ENCODE measurements around the gene INPP5A. TPM values are rescaled to one million over a fixed set of nuclear protein-coding genes. Genes with fewer than 3 reads are reported as not detected.

The INPP5A gene
- total and polyA plus RNA-seq, 7 donors, result 17.6 to 132 (median 100) TPM

DNA sequence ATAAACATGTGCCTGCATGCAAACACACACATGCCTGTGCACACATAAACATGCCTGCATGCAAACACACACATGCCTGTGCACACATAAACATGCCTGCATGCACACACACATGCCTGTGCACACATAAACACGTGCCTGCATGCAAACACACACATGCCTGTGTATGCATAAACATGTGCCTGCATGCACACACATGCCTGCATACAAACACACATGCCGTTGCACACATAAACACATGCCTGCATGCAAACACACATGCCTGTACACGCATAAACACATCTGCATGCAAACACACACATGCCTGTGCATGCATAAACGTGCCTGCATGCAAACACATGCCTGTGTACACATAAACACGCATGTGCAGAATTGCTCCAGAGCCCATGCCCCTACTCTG lies 226.0 kb downstream of the INPP5A start:
- intact Hi-C loops (cut with DNase I), result no loop called here
- Histone ChIP-seq H3K36me3 (peaks cover 0 to 60% (median 22%) of the 10 kb centered on the region in 4 donors), H3K4me3 (no peak overlapping the region), H3K27me3 (no peaks in the 10 kb centered on the region), H3K4me1 (no peaks in the 10 kb centered on the region), H3K27ac (no peak overlapping the region), H3K9me3 (no peaks in the 10 kb centered on the region)
- DNase-seq, result no peak
- TF ChIP-seq, protein P1, sequence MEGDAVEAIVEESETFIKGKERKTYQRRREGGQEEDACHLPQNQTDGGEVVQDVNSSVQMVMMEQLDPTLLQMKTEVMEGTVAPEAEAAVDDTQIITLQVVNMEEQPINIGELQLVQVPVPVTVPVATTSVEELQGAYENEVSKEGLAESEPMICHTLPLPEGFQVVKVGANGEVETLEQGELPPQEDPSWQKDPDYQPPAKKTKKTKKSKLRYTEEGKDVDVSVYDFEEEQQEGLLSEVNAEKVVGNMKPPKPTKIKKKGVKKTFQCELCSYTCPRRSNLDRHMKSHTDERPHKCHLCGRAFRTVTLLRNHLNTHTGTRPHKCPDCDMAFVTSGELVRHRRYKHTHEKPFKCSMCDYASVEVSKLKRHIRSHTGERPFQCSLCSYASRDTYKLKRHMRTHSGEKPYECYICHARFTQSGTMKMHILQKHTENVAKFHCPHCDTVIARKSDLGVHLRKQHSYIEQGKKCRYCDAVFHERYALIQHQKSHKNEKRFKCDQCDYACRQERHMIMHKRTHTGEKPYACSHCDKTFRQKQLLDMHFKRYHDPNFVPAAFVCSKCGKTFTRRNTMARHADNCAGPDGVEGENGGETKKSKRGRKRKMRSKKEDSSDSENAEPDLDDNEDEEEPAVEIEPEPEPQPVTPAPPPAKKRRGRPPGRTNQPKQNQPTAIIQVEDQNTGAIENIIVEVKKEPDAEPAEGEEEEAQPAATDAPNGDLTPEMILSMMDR (IDR thresholded peaks at IDR 0.05), result no peak
- TF ChIP-seq EP300 (IDR thresholded peaks at IDR 0.05), result no peak
- no peak for TF ChIP-seq POLR2A (IDR thresholded peaks at IDR 0.05)
- no peak for TF ChIP-seq POLR2AphosphoS5 (IDR thresholded peaks at IDR 0.05)
- 91 to 93% methylated on average over 5 of the region's 5 CpGs for WGBS, 2 donors

DNA sequence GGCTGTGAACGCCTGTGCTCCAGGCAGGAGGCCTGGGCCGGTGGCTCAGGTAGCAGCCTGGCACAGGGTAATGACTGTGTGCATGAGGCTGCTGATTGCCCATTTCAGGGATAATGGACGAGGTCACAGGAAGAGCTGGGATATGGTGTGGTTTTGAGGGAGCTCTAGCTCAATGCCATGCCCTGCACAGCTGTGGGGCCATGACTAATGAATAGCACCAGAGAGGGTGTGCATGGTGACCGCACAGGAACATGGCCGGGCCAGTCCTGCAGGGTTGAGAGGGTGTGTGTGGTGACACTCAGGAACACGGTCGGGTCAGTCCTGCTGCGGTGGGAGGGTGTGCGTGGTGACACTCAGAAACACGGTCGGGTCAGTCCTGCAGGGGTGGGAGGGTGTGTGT lies 226.5 kb downstream of the INPP5A start:
- H3K4me1 ChIP-seq, result no peaks in the 10 kb centered on the region
- WGBS, 2 donors, result 88 to 90% methylated on average over 11 of the region's 11 CpGs
- H3K36me3 ChIP-seq, result peaks cover 0 to 61% (median 21%) of the 10 kb centered on the region in 4 donors

DNA sequence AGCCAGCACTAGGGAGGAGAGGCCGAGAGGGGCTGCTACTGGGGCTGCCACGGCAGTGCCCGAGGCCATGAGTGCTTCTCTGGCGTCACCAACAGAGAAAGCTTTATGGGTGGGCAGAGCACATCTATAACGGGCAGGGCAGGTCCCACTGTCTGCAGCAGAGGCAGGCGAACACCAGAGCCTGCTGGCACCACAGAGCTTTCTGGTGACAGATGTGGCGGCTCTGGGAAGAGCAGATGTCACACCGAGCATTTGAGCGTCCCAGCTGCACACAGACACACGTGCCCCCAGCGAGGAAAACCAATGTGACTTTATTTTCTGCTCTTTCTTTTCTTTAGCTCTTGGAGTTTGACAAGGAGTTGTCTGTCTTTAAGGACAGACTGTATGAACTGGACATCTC lies 227.8 kb downstream of the INPP5A start:
- Histone ChIP-seq H3K36me3 (peaks cover 0 to 59% (median 22%) of the 10 kb centered on the region in 4 donors), H3K27ac (no peak overlapping the region), H3K4me1 (no peaks in the 10 kb centered on the region), H3K4me3 (no peak overlapping the region), H3K27me3 (no peaks in the 10 kb centered on the region), H3K9me3 (no peaks in the 10 kb centered on the region)
- WGBS, 2 donors, result 92% methylated on average over 11 of the region's 11 CpGs
- TF ChIP-seq, protein P1 (IDR thresholded peaks at IDR 0.05), result no peak
- TF ChIP-seq POLR2A (IDR thresholded peaks at IDR 0.05) (no peak), POLR2AphosphoS5 (IDR thresholded peaks at IDR 0.05) (no peak), EP300 (IDR thresholded peaks at IDR 0.05) (no peak)
- no peak for DNase-seq
- intact Hi-C loops (cut with DNase I), result no loop called here

More for the DNA sequence above, 226.5 kb downstream of the INPP5A start:
- intact Hi-C loops (cut with DNase I), result no loop called here
- H3K9me3 ChIP-seq, result no peaks in the 10 kb centered on the region
- TF ChIP-seq, protein P1 (IDR thresholded peaks at IDR 0.05), result no peak
- TF ChIP-seq POLR2AphosphoS5 (IDR thresholded peaks at IDR 0.05) (no peak), EP300 (IDR thresholded peaks at IDR 0.05) (no peak), POLR2A (IDR thresholded peaks at IDR 0.05) (no peak)
- H3K27ac ChIP-seq, result no peak overlapping the region
- no peak overlapping the region for H3K4me3 ChIP-seq
- DNase-seq, result no peak
- H3K27me3 ChIP-seq, result no peaks in the 10 kb centered on the region

DNA sequence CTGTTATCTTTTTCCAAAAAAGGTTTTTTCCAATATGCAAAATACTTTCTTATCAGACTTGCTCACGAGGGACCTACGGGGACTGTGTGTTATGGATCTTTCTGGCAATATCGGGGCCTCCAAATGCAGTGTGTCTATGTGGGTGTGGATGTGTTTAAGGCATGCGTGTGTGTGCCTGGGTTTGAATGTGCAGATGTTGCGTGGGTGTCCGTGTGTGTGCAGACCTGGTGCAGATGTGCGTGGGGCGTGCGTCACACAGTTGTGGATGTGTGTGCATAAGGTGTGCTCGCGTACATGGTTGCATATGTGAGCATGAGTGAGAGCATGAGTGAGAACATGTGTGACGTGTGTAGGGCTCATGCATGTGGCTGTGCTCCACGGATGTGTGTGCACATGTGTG lies 228.7 kb downstream of the INPP5A start:
- Histone ChIP-seq H3K27ac (no peak overlapping the region), H3K9me3 (no peaks in the 10 kb centered on the region), H3K36me3 (peaks cover 0 to 59% (median 18%) of the 10 kb centered on the region in 4 donors), H3K27me3 (no peaks in the 10 kb centered on the region), H3K4me3 (no peak overlapping the region), H3K4me1 (no peaks in the 10 kb centered on the region)
- intact Hi-C loops (cut with DNase I), result no loop called here
- no peak for DNase-seq
- 88 to 94% methylated on average over 13 of the region's 13 CpGs for WGBS, 2 donors
- no peak for TF ChIP-seq POLR2A (IDR thresholded peaks at IDR 0.05)

DNA sequence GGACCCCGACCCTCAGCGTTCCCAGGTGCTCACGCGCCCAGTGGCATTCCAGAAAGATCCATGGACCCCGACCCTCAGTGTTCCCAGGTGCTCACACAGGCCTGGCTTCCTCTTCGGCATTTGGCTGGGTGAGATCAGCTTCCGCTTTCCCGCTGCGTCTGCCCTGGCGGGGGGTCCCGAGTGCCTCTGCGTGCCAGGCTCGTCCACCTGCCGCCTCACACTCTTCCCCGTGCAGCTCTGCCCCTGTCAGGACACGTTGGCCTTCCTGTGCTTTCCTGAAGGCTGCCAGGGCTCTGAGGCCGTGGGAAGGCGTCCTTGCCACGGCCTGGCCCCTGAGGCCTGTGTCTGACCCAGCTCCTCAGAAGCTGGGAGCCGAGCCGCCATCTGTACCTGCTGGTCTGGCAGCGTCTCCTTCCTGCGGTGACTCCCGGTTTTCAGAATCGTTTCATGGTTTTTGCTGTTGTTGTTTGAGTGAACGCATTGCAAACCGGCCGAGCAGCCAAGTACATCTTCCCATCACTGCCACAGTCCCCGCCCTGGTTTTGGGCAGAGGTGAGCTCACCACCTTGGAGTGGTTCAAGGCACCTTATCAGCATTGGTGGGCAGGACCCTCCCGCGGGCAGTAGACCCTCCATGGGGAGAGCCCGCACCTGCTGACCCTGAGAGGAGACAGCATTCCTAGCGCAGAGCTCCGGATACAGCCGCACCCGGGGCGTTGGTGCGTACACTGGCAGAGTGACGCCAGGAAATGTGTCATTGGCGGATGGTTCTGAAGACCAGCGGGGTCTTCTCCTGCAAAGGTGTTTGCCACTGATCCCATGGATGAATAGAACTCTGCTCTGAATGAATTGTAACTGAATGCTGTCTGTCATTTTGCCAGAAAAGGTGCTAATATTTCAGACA lies 231.0 kb downstream of the INPP5A start:
- DNase-seq, result no peak
- H3K36me3 ChIP-seq, result peaks cover 0 to 57% (median 18%) of the 10 kb centered on the region in 4 donors
- intact Hi-C loops (cut with DNase I), result no loop called here
- WGBS, 2 donors, result 96 to 97% methylated on average over 41 of the region's 41 CpGs
- no peaks in the 10 kb centered on the region for H3K9me3 ChIP-seq
- no peaks in the 10 kb centered on the region for H3K27me3 ChIP-seq
- no peak overlapping the region for H3K4me3 ChIP-seq
- no peak overlapping the region for H3K27ac ChIP-seq
- no peak for TF ChIP-seq POLR2A (IDR thresholded peaks at IDR 0.05)
- no peak for TF ChIP-seq POLR2AphosphoS5 (IDR thresholded peaks at IDR 0.05)
- TF ChIP-seq EP300 (IDR thresholded peaks at IDR 0.05), result no peak
- TF ChIP-seq, protein P1 (IDR thresholded peaks at IDR 0.05), result no peak
- no peaks in the 10 kb centered on the region for H3K4me1 ChIP-seq

Measured in sigmoid colon (tissue), 7 donors.